ENCODE data around the gene LLCFC1. TPM values are rescaled to one million over a fixed set of nuclear protein-coding genes. Genes with fewer than 3 reads are reported as not detected.

LLCFC1 gene
- total RNA-seq, 2 donors from 2014 or later, result 6.4 TPM; not detected in 1

DNA sequence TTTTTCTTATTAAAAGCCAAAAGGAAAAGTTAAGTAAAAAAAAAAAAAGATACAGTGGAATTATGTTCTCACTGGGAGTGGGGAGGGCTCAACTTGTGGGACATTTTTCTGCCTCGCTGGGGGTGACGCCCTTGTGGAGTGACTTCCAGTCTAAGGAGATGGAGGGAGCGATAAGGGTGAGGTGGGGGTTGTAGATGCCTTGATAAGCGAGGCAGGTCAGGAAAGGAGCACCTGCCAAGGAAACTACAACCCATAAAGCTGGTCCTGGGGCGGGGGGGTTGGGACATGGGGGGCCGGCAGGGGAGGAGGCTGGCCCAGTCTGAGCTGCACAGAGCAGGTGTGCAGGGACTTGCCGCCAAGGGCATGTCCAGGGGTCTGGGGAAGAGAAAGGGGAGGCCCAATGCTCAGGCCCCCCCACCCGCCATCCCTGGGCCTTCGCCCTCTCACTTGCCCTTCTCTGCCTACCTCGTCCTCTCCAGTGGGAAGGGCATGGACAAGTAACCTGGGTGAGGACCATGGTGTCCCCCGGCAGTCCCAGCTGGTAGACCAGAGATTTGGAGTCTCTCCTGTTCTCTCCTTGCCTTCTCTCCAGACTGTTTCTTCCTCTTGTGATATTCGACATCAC is 3.2 kb upstream of the LLCFC1 start:
- intact Hi-C loops (cut with DNase I), result no loop called here
- TF ChIP-seq CTCF (IDR thresholded peaks at IDR 0.05) (no peak), POLR2A (IDR thresholded peaks at IDR 0.05) (no peak), POLR2AphosphoS5 (IDR thresholded peaks at IDR 0.05) (no peak)
- Histone ChIP-seq H3K9me3 (no peaks in the 10 kb centered on the region), H3K27ac (no peak overlapping the region), H3K4me1 (replicated peaks) (no peaks in the 10 kb centered on the region), H3K4me3 (no peak overlapping the region), H3K36me3 (no peaks in the 10 kb centered on the region), H3K27me3 (replicated peaks; ENCODE audit: insufficient read depth) (no peaks in the 10 kb centered on the region)
- 70% methylated on average over 12 of the region's 12 CpGs for WGBS
- DNase-seq (ENCODE audit: low spot score), result no peak

DNA sequence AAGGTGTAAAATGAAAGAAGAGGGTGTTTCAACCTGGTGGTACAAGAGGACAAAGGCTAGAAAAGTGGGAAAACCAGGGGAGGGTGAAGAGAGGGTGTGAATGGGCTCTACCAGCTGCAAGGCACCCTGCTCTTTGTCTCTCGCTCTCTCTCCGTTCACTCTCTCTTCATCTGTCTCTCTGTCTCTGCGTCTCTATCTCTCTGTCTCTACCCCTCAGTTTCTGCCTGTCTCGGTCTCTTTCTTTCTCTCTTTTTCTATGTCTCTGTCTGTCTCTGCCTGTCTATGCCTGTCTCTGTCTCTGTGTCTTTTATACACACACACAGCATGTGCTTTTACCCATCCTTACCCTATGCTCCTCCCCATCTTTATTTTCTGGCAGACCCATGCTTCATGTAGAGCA is 673 bp upstream of the LLCFC1 start:
- no peak for DNase-seq (ENCODE audit: low spot score)
- 94% methylated on average over 4 of the region's 4 CpGs for WGBS

DNA sequence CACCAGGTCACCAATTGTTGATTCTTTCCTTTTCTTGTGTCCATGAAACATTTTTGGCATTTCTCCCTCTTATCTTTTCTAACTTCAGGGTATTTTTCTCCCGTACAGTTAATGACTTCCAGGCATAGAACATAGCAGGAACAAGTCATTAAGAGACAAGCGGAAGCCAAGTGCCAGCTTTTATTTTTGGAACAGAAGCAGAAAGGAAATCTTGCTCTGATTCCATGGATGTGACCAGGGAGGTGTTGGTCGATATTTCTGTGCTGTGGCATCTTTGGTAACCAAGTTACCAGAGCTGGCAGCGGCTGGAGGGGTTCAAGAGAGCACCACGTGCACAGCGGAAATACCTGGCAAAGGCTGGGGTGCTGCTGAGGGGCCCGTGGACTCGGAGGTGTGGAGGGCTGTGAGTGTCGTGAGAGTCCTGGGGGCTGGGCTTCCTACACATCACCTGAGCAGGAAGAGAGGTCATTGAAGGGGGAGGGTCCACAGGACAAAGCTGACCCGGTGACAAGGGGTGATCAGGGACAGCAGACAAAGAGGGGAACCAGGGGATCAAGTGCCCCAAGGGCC is 1.8 kb downstream of the LLCFC1 start:
- Histone ChIP-seq H3K27me3 (replicated peaks; ENCODE audit: insufficient read depth) (no peaks in the 10 kb centered on the region), H3K36me3 (no peaks in the 10 kb centered on the region), H3K4me1 (replicated peaks) (no peaks in the 10 kb centered on the region), H3K4me3 (no peak overlapping the region), H3K27ac (no peak overlapping the region), H3K9me3 (no peaks in the 10 kb centered on the region)
- 61% methylated on average over 10 of the region's 10 CpGs for WGBS
- TF ChIP-seq POLR2AphosphoS5 (IDR thresholded peaks at IDR 0.05), result no peak
- TF ChIP-seq POLR2A (IDR thresholded peaks at IDR 0.05), result no peak
- TF ChIP-seq CTCF (IDR thresholded peaks at IDR 0.05), result no peak
- DNase-seq (ENCODE audit: low spot score), result no peak
- intact Hi-C loops (cut with DNase I), result no loop called here

More for the DNA sequence above, 673 bp upstream of the LLCFC1 start:
- no peaks in the 10 kb centered on the region for H3K27me3 ChIP-seq (replicated peaks; ENCODE audit: insufficient read depth)
- H3K27ac ChIP-seq, result no peak overlapping the region
- intact Hi-C loops (cut with DNase I), result no loop called here
- H3K4me3 ChIP-seq, result no peak overlapping the region
- H3K4me1 ChIP-seq (replicated peaks), result no peaks in the 10 kb centered on the region
- TF ChIP-seq POLR2AphosphoS5 (IDR thresholded peaks at IDR 0.05), result no peak
- TF ChIP-seq CTCF (IDR thresholded peaks at IDR 0.05), result no peak
- no peak for TF ChIP-seq POLR2A (IDR thresholded peaks at IDR 0.05)
- no peaks in the 10 kb centered on the region for H3K36me3 ChIP-seq
- H3K9me3 ChIP-seq, result no peaks in the 10 kb centered on the region

DNA sequence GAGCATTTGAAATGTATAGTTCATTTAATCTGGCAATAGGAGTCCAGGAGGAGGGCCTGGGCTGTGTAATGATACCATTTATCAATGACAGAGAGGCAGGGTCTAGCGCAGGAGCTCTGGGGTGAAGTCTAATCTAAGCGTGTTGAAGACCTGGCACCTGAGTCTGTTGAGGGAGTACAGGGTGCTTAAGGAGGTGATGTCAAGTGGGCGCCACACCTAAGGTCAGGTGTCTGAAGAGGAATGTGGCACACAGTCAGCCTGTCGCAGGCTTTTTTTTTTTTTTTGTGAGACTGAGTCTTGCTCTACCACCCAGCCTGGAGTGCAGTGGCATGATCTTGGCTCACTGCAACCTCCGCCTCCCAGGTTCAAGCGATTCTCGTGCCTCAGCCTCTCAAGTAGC is 2.3 kb downstream of the LLCFC1 start:
- intact Hi-C loops (cut with DNase I), result no loop called here
- H3K4me1 ChIP-seq (replicated peaks), result no peaks in the 10 kb centered on the region
- DNase-seq (ENCODE audit: low spot score), result no peak
- H3K27me3 ChIP-seq (replicated peaks; ENCODE audit: insufficient read depth), result no peaks in the 10 kb centered on the region
- WGBS, result 94% methylated on average over 7 of the region's 7 CpGs
- H3K27ac ChIP-seq, result no peak overlapping the region
- no peaks in the 10 kb centered on the region for H3K9me3 ChIP-seq
- TF ChIP-seq CTCF (IDR thresholded peaks at IDR 0.05) (no peak), POLR2A (IDR thresholded peaks at IDR 0.05) (no peak), POLR2AphosphoS5 (IDR thresholded peaks at IDR 0.05) (no peak)
- H3K36me3 ChIP-seq, result no peaks in the 10 kb centered on the region
- no peak overlapping the region for H3K4me3 ChIP-seq

- 90% methylated on average over 6 of the region's 6 CpGs for WGBS
- DNase-seq (ENCODE audit: low spot score), result no peak
Measured at GRCh38 chr7:142942746-142943145, 3.5 kb downstream of the LLCFC1 start.

More at GRCh38 chr7:142942746-142943145, 3.5 kb downstream of the LLCFC1 start:
- no peak overlapping the region for H3K4me3 ChIP-seq
- H3K27ac ChIP-seq, result no peak overlapping the region
- TF ChIP-seq POLR2A (IDR thresholded peaks at IDR 0.05), result no peak
- H3K36me3 ChIP-seq, result no peaks in the 10 kb centered on the region
- intact Hi-C loops (cut with DNase I), result no loop called here
- H3K4me1 ChIP-seq (replicated peaks), result no peaks in the 10 kb centered on the region
- H3K9me3 ChIP-seq, result no peaks in the 10 kb centered on the region
- no peaks in the 10 kb centered on the region for H3K27me3 ChIP-seq (replicated peaks; ENCODE audit: insufficient read depth)
